CD4-positive, alpha-beta T cell treated with Interleukin-15 for 1 hour (primary cell): Measurements from ENCODE around the gene ADGRL2.

Experiments used
- DNase-seq: peaks from one replicate; pipeline ENCODE4 v3.0.0-alpha.2; 2020

Gene ADGRL2

GRCh38 chr1:82001345-82001744 lies 200.6 kb downstream of the ADGRL2 start:
- DNase-seq = no peak

DNA sequence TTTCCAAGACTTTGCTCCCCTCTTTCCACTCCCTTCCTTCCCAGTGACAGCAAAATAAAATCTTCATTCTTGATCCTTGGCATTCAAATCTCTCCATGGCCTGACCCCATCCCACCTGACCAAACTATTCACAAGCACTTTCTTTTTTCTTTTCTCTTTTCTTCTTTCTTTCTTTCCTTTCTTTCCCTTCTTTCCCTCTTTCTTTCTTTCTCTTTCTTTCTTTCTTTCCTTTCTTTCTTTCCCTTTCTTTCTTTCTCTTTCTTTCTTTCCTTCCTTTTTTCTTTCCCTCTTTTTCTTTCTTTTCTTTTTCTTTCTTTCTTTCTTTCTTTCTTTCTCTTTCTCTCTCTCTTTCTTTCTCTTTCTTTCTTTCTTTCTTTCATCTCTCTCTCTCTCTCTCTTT lies 207.1 kb downstream of the ADGRL2 start:
- no peak for DNase-seq

DNA sequence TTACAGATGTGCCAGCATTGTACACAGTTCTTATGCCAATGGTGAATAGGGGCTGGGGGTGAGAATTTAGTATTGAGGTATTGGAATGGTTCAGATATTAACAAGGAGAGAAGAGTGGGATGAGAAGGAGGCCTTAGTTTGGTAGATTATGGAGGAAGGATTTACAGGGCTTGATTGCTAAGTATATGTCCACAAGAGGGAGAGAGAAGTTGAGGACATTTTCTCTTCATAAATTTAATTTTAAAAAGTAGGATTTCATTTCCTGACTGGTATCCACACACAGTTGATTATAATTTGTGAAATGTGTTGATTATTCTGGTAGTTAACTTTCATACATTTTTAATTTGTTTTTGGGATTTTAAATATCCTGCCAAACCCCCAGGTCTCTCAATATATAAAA lies 213.0 kb downstream of the ADGRL2 start:
- DNase-seq = no peak

DNA sequence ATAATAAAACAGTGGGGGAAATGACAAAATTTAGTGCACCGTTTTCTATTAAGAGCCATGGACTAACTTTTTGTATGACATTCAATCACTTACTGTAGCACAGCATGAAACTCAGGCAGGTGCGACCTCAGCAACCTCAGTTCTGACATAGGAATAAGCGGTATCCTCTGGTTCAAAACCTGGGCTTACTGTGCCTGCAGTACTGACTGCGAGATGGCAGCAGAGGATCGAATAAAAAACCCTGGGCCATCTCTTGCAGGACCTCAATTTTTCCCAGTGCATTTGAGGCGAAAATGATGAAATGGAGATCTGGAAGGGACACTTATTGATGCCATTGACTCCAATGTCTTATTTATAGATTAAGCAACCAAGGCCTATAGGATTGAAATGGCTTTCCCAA lies 214.7 kb downstream of the ADGRL2 start:
- no peak for DNase-seq

DNA sequence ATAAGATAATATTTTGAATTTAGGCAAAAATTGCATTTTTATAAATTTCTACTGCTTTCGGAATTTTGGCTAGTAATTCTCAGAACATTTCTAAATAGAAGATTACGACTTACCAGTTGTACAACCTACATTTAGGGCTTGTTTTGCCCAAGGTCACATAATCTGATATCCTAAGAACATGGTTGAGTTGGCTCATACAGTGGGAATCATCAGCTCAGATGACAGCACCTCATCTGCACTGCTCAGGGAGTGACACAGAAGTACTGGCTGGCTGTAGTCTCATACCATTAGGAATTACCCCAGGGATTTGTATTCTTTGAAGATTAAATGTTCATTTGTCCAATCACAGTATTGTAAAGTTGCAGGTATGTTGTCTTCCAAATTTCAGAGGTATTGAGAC lies 217.6 kb downstream of the ADGRL2 start:
- DNase-seq = no peak

DNA sequence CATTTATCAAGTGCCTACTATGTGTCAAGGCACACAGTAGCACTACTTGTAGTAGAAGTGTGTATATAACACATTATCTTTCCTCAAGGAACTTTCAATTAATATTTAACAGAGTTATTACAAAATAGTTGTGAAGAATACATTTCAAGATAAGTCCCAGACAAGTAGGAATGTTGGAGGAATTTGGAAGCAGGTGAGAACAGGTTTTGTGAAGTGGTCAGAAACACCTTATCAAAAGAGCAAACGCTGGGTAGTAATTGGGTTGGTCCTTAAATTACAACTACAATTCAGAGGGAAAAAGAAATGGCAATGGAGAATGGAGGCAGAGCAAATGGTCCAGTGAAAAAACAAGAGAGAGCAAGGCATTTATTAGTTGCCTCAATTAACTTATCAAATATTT lies 218.8 kb downstream of the ADGRL2 start:
- DNase-seq = no peak

- DNase-seq = no peak
These were observed 230.1 kb downstream of the ADGRL2 start for GRCh38 chr1:82030830-82031229.

GRCh38 chr1:82032068-82032467 lies 231.3 kb downstream of the ADGRL2 start:
- DNase-seq = no peak

GRCh38 chr1:82034812-82035211 lies 234.1 kb downstream of the ADGRL2 start:
- no peak for DNase-seq
